ENCODE data around the gene VARS2.

Gene VARS2

GRCh38 chr6:30931969-30932645 lies 18.1 kb downstream of the VARS2 start, which contains the start of gene SFTA2:
Gene SFTA2, minus strand, starts transcription at chr6:30932170. Its CDS starts 74 bp downstream, at chr6:30932096.
- no peak for DNase-seq

- DNase-seq: no peak
Observed at GRCh38 chr6:30932665-30933365, 18.8 kb downstream of the VARS2 start.

GRCh38 chr6:30935018-30935417 lies 21.0 kb downstream of the VARS2 start:
- no peak for DNase-seq

- DNase-seq: no peak
Observed at GRCh38 chr6:30937265-30937664, 23.2 kb downstream of the VARS2 start.

- DNase-seq: no peak
Observed at GRCh38 chr6:30938730-30939129, 24.7 kb downstream of the VARS2 start.

- DNase-seq: no peak
Observed at GRCh38 chr6:30939473-30939872, 25.4 kb downstream of the VARS2 start.

GRCh38 chr6:30940361-30940986 lies 26.4 kb downstream of the VARS2 start, which contains the start of gene MUCL3:
Gene MUCL3, plus strand, starts transcription at chr6:30940973. Its CDS starts 27 bp downstream, at chr6:30941000.
- no peak for DNase-seq

GRCh38 chr6:30942338-30943060 lies 28.5 kb downstream of the VARS2 start:
- peak; percentile 5 for DNase-seq

GRCh38 chr6:30944051-30944450 lies 30.0 kb downstream of the VARS2 start:
- DNase-seq: no peak

- no peak for DNase-seq
Observed at GRCh38 chr6:30945281-30945680, 31.2 kb downstream of the VARS2 start.

- no peak for DNase-seq
Observed at GRCh38 chr6:30947231-30947630, 33.2 kb downstream of the VARS2 start.

GRCh38 chr6:30948811-30949210 lies 34.8 kb downstream of the VARS2 start:
- no peak for DNase-seq

GRCh38 chr6:30951907-30952469 lies 38.0 kb downstream of the VARS2 start:
- DNase-seq: no peak

GRCh38 chr6:30954631-30955366 lies 40.8 kb downstream of the VARS2 start:
- no peak for DNase-seq

- no peak for DNase-seq
Observed at GRCh38 chr6:30955367-30956042, 41.5 kb downstream of the VARS2 start.

GRCh38 chr6:30957716-30958115 lies 43.7 kb downstream of the VARS2 start:
- DNase-seq: no peak

- DNase-seq: no peak
Observed at GRCh38 chr6:30960907-30961673, 47.1 kb downstream of the VARS2 start.

- DNase-seq: no peak
Observed at GRCh38 chr6:30962716-30963115, 48.7 kb downstream of the VARS2 start.

- DNase-seq: no peak
Observed at GRCh38 chr6:30963641-30964040, 49.6 kb downstream of the VARS2 start.

- DNase-seq: no peak
Observed at GRCh38 chr6:30964075-30964474, 50.0 kb downstream of the VARS2 start.

- DNase-seq: no peak
Observed at GRCh38 chr6:30965140-30965601, 51.1 kb downstream of the VARS2 start.
